ENCODE results near the gene INPP5J.

GRCh38 chr22:31144223-31144622 lies 21.5 kb downstream of the INPP5J start:
- no peak for TF ChIP-seq CTCF (IDR thresholded peaks at IDR 0.05)
- TF ChIP-seq POLR2A (IDR thresholded peaks at IDR 0.05): no peak
